ENCODE measurements around the gene SLC35E2B.

DNA sequence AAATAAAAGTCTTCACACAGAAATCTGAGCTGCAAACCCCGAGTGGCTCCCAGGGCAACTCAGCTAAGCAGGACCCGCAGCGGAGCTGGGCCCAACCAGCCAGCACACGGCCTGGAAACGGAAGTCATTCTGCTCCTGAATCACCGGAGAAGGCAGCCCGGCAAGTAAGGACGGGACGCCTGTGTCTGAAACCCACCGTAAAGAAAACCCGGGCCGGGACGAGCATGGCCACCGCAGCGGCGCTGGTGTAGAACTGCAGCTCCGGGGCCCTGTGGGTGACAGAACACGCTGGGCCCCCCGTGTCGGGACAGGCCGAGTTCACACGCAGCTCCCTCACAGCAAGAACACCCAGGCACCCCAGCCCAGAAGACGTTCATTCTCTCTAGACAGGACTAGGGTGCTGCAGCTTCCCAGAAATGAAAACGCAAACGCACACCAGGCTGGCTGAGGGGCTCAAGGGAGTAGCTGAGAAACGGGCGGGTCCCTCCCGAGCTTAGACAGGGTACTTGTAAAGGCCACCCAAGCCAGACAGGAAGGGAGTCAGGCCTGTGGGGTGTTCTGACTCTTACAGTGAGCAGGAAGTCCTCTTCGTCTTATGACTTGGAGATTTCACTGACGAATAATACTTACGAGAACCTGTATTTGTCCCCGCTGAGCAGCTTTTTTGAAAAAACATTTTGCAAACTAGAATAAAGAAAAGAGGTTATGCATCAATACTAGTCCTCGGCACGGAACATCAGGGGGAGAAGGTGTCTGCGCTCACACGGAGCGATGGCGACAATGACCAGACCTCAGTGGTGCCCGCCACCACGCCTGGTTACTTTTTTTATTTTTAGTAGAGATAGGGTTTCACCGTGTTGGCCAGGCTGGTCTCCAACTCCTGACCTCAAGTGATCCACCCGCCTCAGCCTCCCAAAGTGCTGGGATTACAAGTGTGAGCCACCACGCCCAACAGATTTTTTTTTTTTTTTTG, 22.8 kb downstream of the SLC35E2B start:
- TF ChIP-seq, protein P1, sequence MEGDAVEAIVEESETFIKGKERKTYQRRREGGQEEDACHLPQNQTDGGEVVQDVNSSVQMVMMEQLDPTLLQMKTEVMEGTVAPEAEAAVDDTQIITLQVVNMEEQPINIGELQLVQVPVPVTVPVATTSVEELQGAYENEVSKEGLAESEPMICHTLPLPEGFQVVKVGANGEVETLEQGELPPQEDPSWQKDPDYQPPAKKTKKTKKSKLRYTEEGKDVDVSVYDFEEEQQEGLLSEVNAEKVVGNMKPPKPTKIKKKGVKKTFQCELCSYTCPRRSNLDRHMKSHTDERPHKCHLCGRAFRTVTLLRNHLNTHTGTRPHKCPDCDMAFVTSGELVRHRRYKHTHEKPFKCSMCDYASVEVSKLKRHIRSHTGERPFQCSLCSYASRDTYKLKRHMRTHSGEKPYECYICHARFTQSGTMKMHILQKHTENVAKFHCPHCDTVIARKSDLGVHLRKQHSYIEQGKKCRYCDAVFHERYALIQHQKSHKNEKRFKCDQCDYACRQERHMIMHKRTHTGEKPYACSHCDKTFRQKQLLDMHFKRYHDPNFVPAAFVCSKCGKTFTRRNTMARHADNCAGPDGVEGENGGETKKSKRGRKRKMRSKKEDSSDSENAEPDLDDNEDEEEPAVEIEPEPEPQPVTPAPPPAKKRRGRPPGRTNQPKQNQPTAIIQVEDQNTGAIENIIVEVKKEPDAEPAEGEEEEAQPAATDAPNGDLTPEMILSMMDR (IDR thresholded peaks at IDR 0.05), result no peak
- TF ChIP-seq CREB1 (CRISPR knock-in tag; IDR thresholded peaks at IDR 0.05), result no peak
- TF ChIP-seq JUN (CRISPR knock-in tag; IDR thresholded peaks at IDR 0.05), result no peak
